GM18502 (cell line): ENCODE data around the gene TLX2.

Source experiments
- ATAC-seq: cut with Tn5 transposase; IDR thresholded peaks from one replicate; pipeline ENCODE4 v1.9.1; 2021; ENCODE audit warnings: mild to moderate bottlenecking; ENCODE audit not compliant: unreplicated experiment, poor library complexity

TLX2 gene

DNA sequence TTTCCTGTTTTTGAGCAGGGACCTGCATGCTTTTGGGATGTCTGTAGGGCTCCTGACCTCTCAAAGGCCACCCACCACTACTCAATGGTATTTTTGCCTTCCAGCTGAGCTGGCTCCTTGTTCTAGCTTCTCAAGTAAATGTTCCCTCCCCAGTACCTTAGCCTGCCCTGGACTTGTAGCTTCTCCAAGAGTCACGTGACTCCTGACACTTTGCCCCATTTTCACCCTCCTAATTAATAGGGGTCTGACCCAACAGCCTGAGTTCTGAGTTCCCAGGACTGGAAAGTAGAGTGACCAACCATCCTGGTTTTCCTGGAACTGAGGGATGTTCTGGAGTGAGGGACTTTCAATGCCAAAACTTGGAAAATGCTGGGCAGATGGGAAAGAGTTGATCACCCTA lies 18.8 kb upstream of the TLX2 start:
- ATAC-seq = no peak

- ATAC-seq = no peak
Observed at GRCh38 chr2:74496997-74497776, 17.1 kb upstream of the TLX2 start.

DNA sequence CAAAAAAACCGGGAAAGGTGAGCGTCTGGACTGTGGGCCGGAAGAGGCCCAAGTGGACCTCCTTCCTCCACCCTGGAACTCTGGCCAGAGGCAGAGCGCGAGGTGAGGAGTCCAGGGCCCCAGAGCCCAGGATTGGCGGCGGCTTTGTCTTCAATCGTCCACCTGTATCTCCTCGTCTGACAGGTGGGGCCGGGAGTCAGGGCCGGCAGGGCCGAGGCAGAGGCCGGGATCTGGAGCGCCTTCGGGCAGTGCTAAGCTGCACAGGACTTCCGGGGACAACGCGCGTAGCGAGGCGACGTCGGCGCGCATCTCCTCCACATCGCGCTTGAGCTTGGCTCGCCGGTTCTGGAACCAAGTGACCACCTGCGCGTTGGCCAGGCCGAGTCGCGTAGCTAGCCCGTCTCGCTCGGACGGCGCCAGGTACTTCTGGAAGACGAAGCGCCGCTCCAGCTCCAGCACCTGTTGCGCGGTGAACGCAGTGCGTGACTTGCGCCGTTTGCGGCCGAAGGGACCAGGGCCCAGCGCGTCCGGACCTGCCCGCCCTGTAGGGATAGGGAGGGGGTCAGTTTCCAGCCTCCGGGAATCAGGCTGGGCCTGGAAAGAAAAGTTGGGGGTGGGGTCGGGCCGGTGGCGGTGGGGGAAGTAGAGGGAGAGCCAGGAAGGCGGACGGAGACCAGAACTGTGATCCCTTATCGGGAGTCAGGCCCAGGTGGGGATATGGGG lies 16.3 kb upstream of the TLX2 start:
- no peak for ATAC-seq

- ATAC-seq = no peak
Observed at GRCh38 chr2:74498500-74499266, 15.6 kb upstream of the TLX2 start.

DNA sequence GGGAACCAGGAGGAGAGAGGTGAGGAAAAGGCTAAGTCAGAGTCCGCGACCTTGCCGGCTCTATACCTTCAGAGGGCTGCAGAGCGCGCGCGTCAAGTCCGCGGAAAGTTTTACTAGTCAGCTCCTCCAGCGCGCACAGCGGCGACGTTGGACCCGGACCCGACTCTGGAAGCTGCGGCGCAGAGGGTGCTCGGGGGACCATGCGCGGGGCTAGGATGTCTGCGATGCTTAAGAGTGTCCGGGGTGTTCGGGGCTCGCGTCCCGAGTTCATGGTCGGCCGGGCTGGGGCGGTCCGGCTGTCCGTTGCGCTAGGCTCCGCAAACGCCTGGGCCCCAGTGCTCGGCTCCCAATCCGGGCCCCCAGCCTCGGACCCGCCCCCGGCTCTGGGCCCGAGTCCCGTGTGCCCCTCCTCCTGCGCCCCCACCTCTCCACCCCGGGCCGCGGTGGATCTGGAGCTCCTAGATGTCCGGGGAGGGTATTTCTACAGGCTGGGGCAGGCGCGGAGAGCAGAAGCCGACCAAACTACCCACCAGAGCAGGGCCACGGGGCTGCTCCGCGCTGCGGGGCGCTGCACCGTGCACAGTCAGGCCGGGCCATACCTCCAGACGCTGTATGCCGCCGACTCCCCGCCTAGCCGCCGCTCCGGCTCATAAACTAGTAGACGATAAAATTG lies 14.8 kb upstream of the TLX2 start, which contains the start of gene LBX2:
TSS of gene LBX2 (minus strand) at position 337 of the 673 bp plus-strand sequence. CDS start at position 271, 66 bp downstream.
- no peak for ATAC-seq

DNA sequence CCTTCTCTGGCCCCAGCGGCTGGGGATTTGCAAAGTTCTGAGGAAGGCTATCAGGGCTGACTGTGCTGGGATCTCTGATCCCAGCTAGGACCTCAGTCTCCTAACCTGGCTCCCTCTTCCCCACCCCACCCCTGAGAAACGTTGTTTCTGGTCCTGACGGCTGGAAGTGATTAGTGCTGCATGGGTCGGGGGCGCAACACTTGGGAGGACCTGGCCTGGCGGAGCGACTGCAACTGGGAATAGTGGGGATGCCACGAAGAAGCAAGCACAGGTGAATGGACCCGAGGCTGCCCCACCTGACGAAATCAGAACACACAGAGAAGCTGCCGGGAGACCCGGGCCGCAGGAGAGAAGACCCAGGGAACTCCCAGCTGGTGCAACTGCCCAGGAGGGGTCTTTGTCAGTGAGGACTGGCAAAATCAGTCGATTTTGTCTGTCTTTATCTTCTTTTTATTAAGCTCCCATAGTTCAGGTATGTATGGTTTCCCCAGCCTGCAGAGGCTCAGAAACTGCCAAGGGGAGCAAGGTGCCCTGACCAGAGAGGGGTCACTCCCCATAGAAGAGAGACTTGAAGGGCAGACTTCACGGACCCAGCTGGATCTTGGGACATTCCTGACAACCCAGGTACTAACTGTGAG lies 14.2 kb upstream of the TLX2 start:
- ATAC-seq = no peak

DNA sequence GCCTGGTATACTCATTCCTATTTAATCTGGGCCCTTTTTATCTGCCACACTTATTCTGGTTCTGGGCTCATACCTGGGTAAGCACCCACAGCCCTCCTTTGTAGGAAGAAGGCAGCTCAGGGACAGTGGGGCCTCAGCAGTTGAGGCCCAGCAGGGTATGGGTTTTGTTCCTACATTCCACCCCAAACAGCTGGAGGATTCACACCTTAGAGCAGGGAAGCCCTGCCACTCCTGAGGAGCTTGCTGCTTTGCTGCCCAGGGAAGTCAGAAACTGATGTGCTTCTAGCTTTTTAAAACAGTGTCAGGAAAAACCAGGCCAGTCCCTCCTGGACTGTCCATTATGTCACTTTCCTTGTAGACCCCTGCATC lies 13.7 kb upstream of the TLX2 start:
- ATAC-seq = no peak

GRCh38 chr2:74501335-74502071 lies 12.7 kb upstream of the TLX2 start:
- no peak for ATAC-seq

DNA sequence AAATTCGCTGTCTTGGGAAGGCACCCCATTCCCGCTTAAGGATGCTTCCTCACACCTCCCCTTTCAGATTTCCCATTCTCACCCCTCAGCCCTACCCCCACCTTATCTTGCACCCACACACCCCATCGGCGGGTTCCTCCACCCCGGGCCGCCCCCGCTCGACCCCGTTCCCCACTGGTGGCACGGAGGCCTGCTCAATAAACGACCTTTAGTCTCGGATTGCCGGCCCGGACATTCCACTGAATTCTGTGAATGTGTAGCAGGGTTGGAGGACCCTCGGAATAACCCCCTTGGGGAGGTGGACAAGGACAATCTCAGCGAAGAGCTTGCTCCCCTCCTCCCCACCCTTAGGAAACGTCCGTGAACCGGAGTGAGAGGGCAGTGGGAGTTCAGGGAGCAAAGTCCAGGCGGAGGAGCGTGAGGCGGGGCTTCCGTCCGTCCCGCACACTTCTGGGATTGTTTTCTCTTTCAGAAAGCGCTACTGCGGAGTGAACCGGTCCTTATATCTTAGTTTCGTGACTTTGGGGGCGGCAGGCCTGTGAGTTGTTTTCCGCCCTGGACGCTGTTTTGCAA lies 12.0 kb upstream of the TLX2 start:
- no peak for ATAC-seq

DNA sequence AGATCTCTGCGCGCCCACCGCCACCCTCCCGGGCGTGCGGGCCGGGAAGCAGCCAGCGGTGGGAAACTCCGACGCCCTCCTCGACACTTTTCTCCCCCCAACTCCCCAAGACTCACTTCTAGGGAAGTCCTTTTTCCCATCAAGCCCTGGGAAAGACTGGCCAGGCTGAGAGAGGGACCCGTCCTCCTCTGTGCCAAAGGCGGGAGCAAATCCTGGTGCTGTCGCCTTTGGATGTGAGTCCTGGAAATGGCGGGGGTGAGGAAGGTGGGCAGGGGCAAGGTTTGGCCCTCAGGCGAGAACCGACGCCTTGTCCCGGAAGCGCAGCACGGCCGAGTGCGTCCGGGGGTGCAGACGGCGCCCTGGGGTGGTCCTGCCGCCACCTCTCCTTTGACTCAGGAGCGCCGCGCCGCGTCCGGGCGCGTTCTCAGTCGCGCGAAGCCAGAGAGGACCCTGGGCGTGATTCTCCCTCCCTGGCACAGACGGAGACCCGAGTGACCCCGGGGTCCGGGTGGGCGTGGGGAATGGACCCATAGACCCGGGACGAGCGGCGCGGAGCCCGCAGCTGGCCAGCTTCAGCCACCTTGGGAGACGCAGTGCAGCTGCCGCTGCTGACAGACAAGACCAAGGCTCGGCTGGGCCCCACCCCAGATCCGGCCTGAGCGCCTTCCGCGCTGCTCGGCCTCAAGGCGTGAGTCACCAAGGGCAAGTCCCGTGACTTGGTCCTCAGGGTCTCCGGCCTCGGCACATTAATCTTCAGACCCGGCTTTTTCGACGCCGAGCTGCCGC lies 11.3 kb upstream of the TLX2 start:
- peak; percentile 40 for ATAC-seq

DNA sequence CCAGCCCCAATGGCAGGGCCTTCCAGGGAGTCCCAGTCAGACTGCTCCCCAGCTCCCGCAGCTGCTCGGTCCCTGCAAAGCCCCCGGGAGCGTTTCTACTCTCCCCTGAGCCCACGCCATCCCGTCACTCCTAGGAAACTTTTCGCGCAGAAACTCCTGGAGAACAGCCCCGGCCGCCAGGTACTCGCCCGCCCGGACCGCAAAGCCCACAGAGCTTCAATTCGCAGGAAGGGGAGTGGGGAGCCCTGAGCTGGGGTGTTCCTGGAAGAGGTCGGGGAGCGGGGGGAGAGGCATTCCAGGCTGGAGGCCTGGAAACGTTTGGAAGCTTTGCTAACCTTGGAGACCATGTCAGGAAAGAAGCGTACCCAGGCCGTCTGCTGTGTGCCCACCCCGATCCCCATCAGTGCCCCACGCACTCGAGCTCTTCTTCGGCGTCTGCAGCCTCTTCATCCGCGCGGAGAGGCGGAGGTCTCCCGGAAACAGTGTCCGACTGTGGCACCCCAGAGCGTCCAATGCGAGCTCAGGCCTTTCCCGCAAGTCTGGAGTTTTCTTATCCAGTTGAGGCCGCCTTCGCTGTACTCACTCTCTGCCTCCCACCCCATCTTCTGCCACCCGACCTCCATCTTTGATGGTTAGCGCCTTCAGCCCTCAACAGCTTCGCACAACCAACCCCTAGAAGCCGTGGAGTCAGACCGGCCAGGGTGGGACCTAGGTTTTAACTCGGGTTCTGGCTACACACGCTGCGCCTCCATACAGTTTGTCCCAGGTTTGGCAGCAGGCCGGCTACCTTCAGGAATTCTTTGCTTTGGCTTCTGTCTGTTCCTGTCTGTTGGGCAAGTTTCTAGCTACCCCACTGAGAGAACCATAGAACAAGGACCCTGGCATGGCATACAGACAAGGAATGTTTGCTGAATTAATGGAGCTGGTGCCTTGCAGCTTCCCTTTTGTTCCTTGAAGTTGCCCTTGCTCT lies 10.5 kb upstream of the TLX2 start:
- ATAC-seq = no peak

DNA sequence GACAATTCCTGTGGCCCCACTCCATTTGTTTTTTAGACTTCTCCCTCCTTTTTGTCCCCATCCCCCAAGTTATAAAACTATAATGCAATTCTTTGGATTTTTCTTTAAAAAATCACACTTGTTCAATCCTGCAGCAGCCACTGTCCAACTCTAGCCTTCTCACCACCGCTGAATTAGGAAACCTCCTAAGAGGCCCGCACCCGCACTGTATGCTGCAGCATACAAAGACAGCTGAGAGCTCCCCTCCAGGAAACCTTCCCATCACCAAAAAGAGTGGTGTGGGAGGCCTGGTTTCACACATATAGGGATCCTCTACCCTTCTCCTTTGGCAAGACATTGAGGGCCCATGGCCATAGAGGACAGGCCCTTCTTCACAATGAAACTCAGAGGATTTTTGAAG lies 9.7 kb upstream of the TLX2 start:
- no peak for ATAC-seq

DNA sequence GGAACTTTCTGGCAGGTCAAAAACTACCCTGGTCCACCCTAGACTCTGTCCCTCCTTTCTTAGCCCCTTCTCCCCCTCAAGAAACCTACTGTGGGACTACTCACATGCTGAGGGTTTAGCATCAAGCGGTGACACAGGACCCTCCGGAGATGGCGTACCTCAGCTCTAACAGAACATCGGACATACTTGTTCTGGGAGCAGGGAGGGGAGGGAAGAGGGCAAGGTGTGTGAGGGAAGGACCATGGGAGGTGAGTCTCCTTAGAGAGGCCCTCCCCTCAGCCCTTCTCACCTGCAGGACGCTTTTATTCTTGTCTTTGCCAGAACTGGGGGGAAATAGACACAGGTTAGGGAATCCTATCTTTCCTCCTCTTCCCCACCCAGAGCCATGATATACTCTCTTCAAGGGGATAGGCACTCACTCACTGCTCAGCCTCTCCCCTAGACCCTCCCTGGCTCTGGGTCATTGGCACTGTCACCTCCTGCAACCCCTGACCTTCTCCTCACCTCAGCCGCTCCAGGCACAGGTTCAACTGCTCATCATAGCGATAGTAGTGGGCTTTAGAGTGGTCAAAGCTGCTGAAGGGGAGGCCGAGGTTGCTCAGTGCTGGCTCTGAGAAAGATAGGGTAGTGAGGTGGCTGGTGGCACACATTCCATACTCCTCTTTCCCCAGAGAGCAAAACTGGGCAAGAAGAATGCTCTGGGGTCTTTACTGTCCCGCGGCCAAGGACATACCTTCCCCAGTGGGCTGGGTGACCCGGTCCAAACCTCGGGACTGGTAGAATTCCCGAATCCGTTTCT lies 8.6 kb upstream of the TLX2 start:
- no peak for ATAC-seq

- ATAC-seq = peak; percentile 91
Observed at GRCh38 chr2:74507145-74507925, 6.9 kb upstream of the TLX2 start, which contains the start of gene PCGF1. Gene PCGF1 (minus strand): TSS chr2:74507695. CDS start chr2:74507668, 27 bp downstream.

GRCh38 chr2:74507926-74508520 lies 6.2 kb upstream of the TLX2 start:
- ATAC-seq = no peak
